WTC11 (cell line): Measurements from ENCODE around the gene MRPL34. TPM values are rescaled to one million over a fixed set of nuclear protein-coding genes. Genes with fewer than 3 reads are reported as not detected.
A peak's percentile ranks its signal among the peaks of the same experiment; 100 is the strongest.

Experiments
- ATAC-seq: fragments of 200-7000 bp; cut with Tn5 transposase; 2 replicates; pipeline ENCODE4 v1.10.0; 2021; ENCODE audit warnings: mild to moderate bottlenecking, moderate library complexity
- CTCF ChIA-PET: fragments of 300-600 bp; sonication (Branson Sonifier 250); formaldehyde crosslinking; loops from one replicate; lab custom pipeline; 2021; ENCODE audit warnings: antibody characterized with exemption; lab: Charles Lee
- POLR2A ChIA-PET: fragments of 350-600 bp; sonication (Branson Sonifier 250); formaldehyde crosslinking; loops from one replicate; lab custom pipeline; 2021; ENCODE audit warnings: antibody characterized with exemption; lab: Charles Lee
- DNase-seq: peaks from one replicate; pipeline ENCODE4 v3.0.0; 2021; ENCODE audit warnings: low spot score
- H3K27ac Mint-ChIP-seq: 2 replicates; pipeline ENCODE4 v1.8.0; 2021; ENCODE audit warnings: mixed read lengths
- H3K27me3 Mint-ChIP-seq: 2 replicates; pipeline ENCODE4 v1.8.0; 2021; ENCODE audit warnings: low read depth, mild to moderate bottlenecking, moderate library complexity, mixed read lengths
- H3K36me3 Mint-ChIP-seq: 2 replicates; pipeline ENCODE4 v1.8.0; 2021; ENCODE audit warnings: mixed read lengths
- H3K4me1 Mint-ChIP-seq: 2 replicates; pipeline ENCODE4 v1.8.0; 2022; ENCODE audit warnings: mixed read lengths
- H3K4me3 Mint-ChIP-seq: 2 replicates; pipeline ENCODE4 v1.8.0; 2021; ENCODE audit warnings: mild to moderate bottlenecking, moderate library complexity, mixed read lengths
- H3K9me3 Mint-ChIP-seq: 2 replicates; pipeline ENCODE4 v1.8.0; 2021; ENCODE audit warnings: mixed read lengths
- ATF1 ChIP-seq: sonication (generic); formaldehyde crosslinking; IDR thresholded peaks from 2 replicates; pipeline ENCODE4 v1.8.1; 2023; ENCODE audit warnings: mild to moderate bottlenecking, moderate library complexity, missing genetic modification reagents
- EMX1 ChIP-seq: fragments of 250-450 bp; sonication (Bioruptor Pico); IDR thresholded peaks from 2 replicates; pipeline ENCODE4 v1.8.0; 2021; ENCODE audit warnings: mild to moderate bottlenecking
- FOXP1 ChIP-seq: sonication (generic); formaldehyde crosslinking; IDR thresholded peaks from 2 replicates; pipeline ENCODE4 v1.8.0; 2022; ENCODE audit warnings: missing genetic modification reagents, mild to moderate bottlenecking, moderate library complexity, borderline replicate concordance
- MXD4 ChIP-seq: fragments of 250-450 bp; sonication (Bioruptor Pico); IDR thresholded peaks from 2 replicates; pipeline ENCODE4 v1.8.0; 2021; ENCODE audit warnings: mild to moderate bottlenecking, moderate library complexity, borderline replicate concordance
- NFYB ChIP-seq: sonication (generic); formaldehyde crosslinking; conservative IDR thresholded peaks from 2 replicates; pipeline ENCODE4 v1.8.0; 2022; ENCODE audit warnings: low read depth, missing genetic modification reagents
- NR2C2 ChIP-seq: sonication (generic); formaldehyde crosslinking; IDR thresholded peaks from 2 replicates; pipeline ENCODE4 v1.8.0; 2022; ENCODE audit warnings: mild to moderate bottlenecking, missing genetic modification reagents
- NR3C1 ChIP-seq: sonication (generic); formaldehyde crosslinking; conservative IDR thresholded peaks from 2 replicates; pipeline ENCODE4 v1.8.1; 2023; ENCODE audit warnings: low read depth, mild to moderate bottlenecking, missing genetic modification reagents
- PRRX2 ChIP-seq: fragments of 250-450 bp; sonication (Bioruptor Pico); IDR thresholded peaks from 2 replicates; pipeline ENCODE4 v1.8.0; 2021; ENCODE audit warnings: mild to moderate bottlenecking
- RELA ChIP-seq: sonication (generic); formaldehyde crosslinking; IDR thresholded peaks from 2 replicates; pipeline ENCODE4 v1.8.1; 2022; ENCODE audit warnings: missing genetic modification reagents, mild to moderate bottlenecking, borderline replicate concordance
- RORB ChIP-seq: fragments of 250-450 bp; sonication (Bioruptor Pico); IDR thresholded peaks from 2 replicates; pipeline ENCODE4 v1.9.0; 2021; ENCODE audit warnings: mild to moderate bottlenecking
- SP1 ChIP-seq: sonication (generic); formaldehyde crosslinking; conservative IDR thresholded peaks from 2 replicates; pipeline ENCODE4 v1.8.1; 2022; ENCODE audit warnings: missing genetic modification reagents
- TEAD1 ChIP-seq: sonication (generic); formaldehyde crosslinking; IDR thresholded peaks from 2 replicates; pipeline ENCODE4 v1.8.0; 2022; ENCODE audit warnings: mild to moderate bottlenecking, missing genetic modification reagents
- TP53 ChIP-seq: sonication (generic); formaldehyde crosslinking; IDR thresholded peaks from 2 replicates; pipeline ENCODE4 v1.8.1; 2023; ENCODE audit warnings: mild to moderate bottlenecking, missing genetic modification reagents
- ZNF121 ChIP-seq: sonication (generic); formaldehyde crosslinking; IDR thresholded peaks from 2 replicates; pipeline ENCODE4 v1.8.0; 2023; ENCODE audit warnings: missing genetic modification reagents
- ZNF317 ChIP-seq: sonication (generic); formaldehyde crosslinking; IDR thresholded peaks from 2 replicates; pipeline ENCODE4 v1.8.1; 2023; ENCODE audit warnings: low read depth, mild to moderate bottlenecking, moderate library complexity, missing genetic modification reagents, borderline replicate concordance
- ZNF423 ChIP-seq: fragments of 250-450 bp; sonication (Bioruptor Pico); IDR thresholded peaks from 2 replicates; pipeline ENCODE4 v2.1.2; 2022; ENCODE audit warnings: mild to moderate bottlenecking, moderate library complexity
- total RNA-seq: library from RNA; stranded (reverse); gene quantifications from 3 replicates; pipeline ENCODE4 v1.2.3, GENCODE V29; 2021
- TF ChIP-seq, protein P1 (sequence below): fragments of 250-450 bp; sonication (Bioruptor Pico); IDR thresholded peaks from 2 replicates; pipeline ENCODE4 v1.9.0; 2021; ENCODE audit warnings: mild to moderate bottlenecking
- TF ChIP-seq, protein P2 (sequence below): sonication (generic); formaldehyde crosslinking; IDR thresholded peaks from 2 replicates; pipeline ENCODE4 v1.8.1; 2023; ENCODE audit warnings: mild to moderate bottlenecking, missing genetic modification reagents, moderate library complexity
- TF ChIP-seq, protein P3 (sequence below): sonication (generic); formaldehyde crosslinking; IDR thresholded peaks from 2 replicates; pipeline ENCODE4 v1.8.0; 2023; ENCODE audit warnings: missing genetic modification reagents, mild to moderate bottlenecking, borderline replicate concordance
- TF ChIP-seq, protein P4 (sequence below): sonication (generic); formaldehyde crosslinking; IDR thresholded peaks from 2 replicates; pipeline ENCODE4 v1.8.1; 2023; ENCODE audit warnings: mild to moderate bottlenecking, moderate library complexity, missing genetic modification reagents
- TF ChIP-seq, protein P5 (sequence below): sonication (generic); formaldehyde crosslinking; IDR thresholded peaks from 2 replicates; pipeline ENCODE4 v1.8.0; 2022; ENCODE audit warnings: mild to moderate bottlenecking, missing genetic modification reagents

Gene MRPL34
- total RNA-seq, 1 experiment from 2014 or later: 130 TPM

DNA sequence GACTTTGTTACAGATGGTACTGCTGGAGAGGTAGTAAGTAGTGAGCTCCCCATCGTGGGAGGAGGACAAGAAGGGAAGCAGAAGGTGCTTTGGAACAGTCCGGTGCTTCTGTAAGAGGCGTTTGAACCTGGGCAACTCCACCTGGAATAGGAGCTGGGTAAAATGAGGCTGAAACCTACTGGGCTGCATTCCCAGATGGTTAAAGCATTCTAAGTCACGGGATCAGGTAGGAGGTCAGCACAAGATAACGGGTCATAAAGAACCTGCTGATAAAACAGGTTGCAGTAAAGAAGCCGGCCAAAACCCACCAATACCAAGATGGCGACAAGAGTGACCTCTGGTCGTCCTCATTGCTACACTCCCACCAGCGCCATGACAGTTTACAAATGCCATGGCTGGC is 18.9 kb upstream of the MRPL34 start:
- H3K27me3 Mint-ChIP-seq: peaks cover 3% of the 10 kb centered on the region

DNA sequence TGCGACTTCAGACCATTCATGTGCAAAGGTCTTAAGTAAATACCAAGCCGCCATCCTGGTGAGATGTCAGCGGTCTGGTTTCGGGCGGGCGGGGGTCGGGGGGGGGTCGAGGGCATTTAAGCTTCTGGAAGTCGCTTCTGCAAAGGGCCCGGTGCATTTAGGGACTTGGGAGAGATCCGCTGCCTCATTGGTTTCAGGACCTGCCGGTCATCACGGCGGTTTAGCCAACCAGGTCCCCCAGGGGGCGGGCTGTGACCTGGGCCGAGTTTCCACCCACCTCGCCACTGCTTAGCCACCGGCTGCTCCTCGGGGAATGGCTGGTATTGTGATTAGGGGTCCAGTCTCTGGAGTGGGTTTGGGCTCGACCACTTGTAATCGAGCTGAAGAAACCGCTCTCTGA is 16.2 kb upstream of the MRPL34 start:
- POLR2A ChIA-PET: interaction anchor here (0.7 kb wide), 1 partner anchor 22 kb away, joined by 3 read pairs; the partner anchor contains the start of gene BABAM1
- H3K27ac Mint-ChIP-seq: no peak overlapping the region
- H3K4me3 Mint-ChIP-seq: peak overlapping the region; percentile 31
- peaks cover 10% of the 10 kb centered on the region for H3K4me1 Mint-ChIP-seq
- CTCF ChIA-PET: interaction anchor here (0.6 to 1.5 kb wide), 3 partner anchors 29 to 163 kb away, joined by 3 to 7 read pairs (median 5); no protein-coding TSS in a partner anchor
- no peaks in the 10 kb centered on the region for H3K9me3 Mint-ChIP-seq
- H3K36me3 Mint-ChIP-seq: peaks cover 5% of the 10 kb centered on the region
- TF ChIP-seq FOXP1: no peak
- peak; percentile 88 for TF ChIP-seq NFYB (CRISPR knock-in tag)
- TF ChIP-seq, all 79 proteins: peak for 1
- H3K27me3 Mint-ChIP-seq: no peaks in the 10 kb centered on the region; the same call in 1 of the 2 replicates
- ATAC-seq (peak; percentile 52), DNase-seq (peak; percentile 91)

More for the DNA sequence above, 18.9 kb upstream of the MRPL34 start:
- ChIA-PET CTCF (interaction anchor here (0.6 kb wide), 1 partner anchor 45 kb away, joined by 4 read pairs; no protein-coding TSS in a partner anchor), POLR2A (no interaction called here)
- Mint-ChIP-seq H3K27ac (no peak overlapping the region), H3K9me3 (no peaks in the 10 kb centered on the region), H3K4me1 (peaks cover 3% of the 10 kb centered on the region; the same call in 1 of the 2 replicates), H3K4me3 (no peak overlapping the region), H3K36me3 (peaks cover 8% of the 10 kb centered on the region; the same call in 1 of the 2 replicates)
- ATAC-seq (no peak), DNase-seq (no peak)
- TF ChIP-seq MXD4 (CRISPR knock-in tag) (no peak), ATF1 (CRISPR knock-in tag) (no peak), NR3C1 (no peak), NR2C2 (CRISPR knock-in tag) (no peak), PRRX2 (CRISPR knock-in tag) (no peak), FOXP1 (no peak), RORB (CRISPR knock-in tag) (no peak), TEAD1 (CRISPR knock-in tag) (no peak), EMX1 (CRISPR knock-in tag) (no peak), RELA (CRISPR knock-in tag) (no peak), ZNF317 (CRISPR knock-in tag) (no peak), ZNF121 (CRISPR knock-in tag) (no peak)
- TF ChIP-seq, protein P1, sequence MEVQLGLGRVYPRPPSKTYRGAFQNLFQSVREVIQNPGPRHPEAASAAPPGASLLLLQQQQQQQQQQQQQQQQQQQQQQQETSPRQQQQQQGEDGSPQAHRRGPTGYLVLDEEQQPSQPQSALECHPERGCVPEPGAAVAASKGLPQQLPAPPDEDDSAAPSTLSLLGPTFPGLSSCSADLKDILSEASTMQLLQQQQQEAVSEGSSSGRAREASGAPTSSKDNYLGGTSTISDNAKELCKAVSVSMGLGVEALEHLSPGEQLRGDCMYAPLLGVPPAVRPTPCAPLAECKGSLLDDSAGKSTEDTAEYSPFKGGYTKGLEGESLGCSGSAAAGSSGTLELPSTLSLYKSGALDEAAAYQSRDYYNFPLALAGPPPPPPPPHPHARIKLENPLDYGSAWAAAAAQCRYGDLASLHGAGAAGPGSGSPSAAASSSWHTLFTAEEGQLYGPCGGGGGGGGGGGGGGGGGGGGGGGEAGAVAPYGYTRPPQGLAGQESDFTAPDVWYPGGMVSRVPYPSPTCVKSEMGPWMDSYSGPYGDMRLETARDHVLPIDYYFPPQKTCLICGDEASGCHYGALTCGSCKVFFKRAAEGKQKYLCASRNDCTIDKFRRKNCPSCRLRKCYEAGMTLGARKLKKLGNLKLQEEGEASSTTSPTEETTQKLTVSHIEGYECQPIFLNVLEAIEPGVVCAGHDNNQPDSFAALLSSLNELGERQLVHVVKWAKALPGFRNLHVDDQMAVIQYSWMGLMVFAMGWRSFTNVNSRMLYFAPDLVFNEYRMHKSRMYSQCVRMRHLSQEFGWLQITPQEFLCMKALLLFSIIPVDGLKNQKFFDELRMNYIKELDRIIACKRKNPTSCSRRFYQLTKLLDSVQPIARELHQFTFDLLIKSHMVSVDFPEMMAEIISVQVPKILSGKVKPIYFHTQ (CRISPR knock-in tag): no peak

DNA sequence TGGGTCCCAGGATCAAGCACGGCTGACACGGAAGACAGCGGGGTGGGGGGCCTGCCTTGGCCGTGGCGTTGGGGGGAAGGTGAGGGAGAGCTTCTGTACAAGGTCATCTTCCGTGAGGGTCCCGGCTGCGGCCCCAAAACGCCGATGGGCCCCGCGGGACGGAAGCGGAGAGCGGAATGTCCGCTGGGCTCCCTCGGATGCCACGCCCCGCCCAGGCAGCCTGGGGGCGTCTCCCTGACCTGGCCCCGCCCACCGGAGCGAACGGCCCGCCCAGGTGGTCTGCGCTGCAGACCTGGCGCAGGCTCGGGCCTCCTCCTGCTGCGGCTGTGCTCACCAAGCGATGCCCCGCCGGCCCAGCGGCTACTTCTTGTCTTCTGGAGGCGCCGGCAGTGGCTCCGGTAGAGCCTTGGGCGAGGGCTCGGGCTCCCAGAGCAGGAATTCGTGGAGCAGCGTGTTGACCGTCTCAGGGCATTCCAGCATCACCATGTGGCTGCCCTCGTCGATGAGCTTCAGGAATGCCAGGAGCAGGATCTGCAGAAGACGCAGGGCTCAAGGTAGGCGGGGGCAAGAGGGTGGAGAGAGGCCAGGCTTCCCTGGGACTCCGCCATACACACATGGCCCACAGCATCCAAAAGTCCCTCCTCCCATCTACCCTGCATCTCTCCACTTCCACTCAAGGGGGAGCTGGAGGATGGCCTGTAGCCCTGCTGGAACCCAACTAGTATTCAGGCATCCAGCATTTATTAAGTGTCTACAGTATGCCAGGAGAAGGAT is 13.2 kb upstream of the MRPL34 start:
- peaks cover 15% of the 10 kb centered on the region for H3K36me3 Mint-ChIP-seq
- POLR2A ChIA-PET: interaction anchor here (0.6 to 2.8 kb wide), 13 partner anchors 10 to 169 kb away, joined by 3 to 17 read pairs (median 5); partner anchors contain the start of genes ANO8, DDA1, MRPL34 and USE1
- H3K27ac Mint-ChIP-seq: peak overlapping the region; percentile 94
- TF ChIP-seq, protein P2, sequence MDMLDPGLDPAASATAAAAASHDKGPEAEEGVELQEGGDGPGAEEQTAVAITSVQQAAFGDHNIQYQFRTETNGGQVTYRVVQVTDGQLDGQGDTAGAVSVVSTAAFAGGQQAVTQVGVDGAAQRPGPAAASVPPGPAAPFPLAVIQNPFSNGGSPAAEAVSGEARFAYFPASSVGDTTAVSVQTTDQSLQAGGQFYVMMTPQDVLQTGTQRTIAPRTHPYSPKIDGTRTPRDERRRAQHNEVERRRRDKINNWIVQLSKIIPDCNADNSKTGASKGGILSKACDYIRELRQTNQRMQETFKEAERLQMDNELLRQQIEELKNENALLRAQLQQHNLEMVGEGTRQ (CRISPR knock-in tag): 0 out of 2 replicates have a peak, but pooled peaks have one; percentile 11
- peak; percentile 81 for TF ChIP-seq SP1 (CRISPR knock-in tag)
- TF ChIP-seq TP53 (CRISPR knock-in tag): peak; percentile 75; the same call in 1 of the 2 replicates
- TF ChIP-seq TEAD1 (CRISPR knock-in tag): peak; percentile 56; the same call in 1 of the 2 replicates
- TF ChIP-seq, protein P3, sequence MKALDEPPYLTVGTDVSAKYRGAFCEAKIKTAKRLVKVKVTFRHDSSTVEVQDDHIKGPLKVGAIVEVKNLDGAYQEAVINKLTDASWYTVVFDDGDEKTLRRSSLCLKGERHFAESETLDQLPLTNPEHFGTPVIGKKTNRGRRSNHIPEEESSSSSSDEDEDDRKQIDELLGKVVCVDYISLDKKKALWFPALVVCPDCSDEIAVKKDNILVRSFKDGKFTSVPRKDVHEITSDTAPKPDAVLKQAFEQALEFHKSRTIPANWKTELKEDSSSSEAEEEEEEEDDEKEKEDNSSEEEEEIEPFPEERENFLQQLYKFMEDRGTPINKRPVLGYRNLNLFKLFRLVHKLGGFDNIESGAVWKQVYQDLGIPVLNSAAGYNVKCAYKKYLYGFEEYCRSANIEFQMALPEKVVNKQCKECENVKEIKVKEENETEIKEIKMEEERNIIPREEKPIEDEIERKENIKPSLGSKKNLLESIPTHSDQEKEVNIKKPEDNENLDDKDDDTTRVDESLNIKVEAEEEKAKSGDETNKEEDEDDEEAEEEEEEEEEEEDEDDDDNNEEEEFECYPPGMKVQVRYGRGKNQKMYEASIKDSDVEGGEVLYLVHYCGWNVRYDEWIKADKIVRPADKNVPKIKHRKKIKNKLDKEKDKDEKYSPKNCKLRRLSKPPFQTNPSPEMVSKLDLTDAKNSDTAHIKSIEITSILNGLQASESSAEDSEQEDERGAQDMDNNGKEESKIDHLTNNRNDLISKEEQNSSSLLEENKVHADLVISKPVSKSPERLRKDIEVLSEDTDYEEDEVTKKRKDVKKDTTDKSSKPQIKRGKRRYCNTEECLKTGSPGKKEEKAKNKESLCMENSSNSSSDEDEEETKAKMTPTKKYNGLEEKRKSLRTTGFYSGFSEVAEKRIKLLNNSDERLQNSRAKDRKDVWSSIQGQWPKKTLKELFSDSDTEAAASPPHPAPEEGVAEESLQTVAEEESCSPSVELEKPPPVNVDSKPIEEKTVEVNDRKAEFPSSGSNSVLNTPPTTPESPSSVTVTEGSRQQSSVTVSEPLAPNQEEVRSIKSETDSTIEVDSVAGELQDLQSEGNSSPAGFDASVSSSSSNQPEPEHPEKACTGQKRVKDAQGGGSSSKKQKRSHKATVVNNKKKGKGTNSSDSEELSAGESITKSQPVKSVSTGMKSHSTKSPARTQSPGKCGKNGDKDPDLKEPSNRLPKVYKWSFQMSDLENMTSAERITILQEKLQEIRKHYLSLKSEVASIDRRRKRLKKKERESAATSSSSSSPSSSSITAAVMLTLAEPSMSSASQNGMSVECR (CRISPR knock-in tag): 0 out of 2 replicates have a peak, but pooled peaks have one; percentile 42
- TF ChIP-seq, protein P4, sequence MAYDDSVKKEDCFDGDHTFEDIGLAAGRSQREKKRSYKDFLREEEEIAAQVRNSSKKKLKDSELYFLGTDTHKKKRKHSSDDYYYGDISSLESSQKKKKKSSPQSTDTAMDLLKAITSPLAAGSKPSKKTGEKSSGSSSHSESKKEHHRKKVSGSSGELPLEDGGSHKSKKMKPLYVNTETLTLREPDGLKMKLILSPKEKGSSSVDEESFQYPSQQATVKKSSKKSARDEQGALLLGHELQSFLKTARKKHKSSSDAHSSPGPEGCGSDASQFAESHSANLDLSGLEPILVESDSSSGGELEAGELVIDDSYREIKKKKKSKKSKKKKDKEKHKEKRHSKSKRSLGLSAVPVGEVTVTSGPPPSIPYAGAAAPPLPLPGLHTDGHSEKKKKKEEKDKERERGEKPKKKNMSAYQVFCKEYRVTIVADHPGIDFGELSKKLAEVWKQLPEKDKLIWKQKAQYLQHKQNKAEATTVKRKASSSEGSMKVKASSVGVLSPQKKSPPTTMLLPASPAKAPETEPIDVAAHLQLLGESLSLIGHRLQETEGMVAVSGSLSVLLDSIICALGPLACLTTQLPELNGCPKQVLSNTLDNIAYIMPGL: peak; percentile 92
- no peak for TF ChIP-seq ZNF423 (CRISPR knock-in tag)
- TF ChIP-seq, protein P5, sequence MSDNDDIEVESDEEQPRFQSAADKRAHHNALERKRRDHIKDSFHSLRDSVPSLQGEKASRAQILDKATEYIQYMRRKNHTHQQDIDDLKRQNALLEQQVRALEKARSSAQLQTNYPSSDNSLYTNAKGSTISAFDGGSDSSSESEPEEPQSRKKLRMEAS (CRISPR knock-in tag): peak; percentile 94

More for the DNA sequence above, 13.2 kb upstream of the MRPL34 start:
- Mint-ChIP-seq H3K9me3 (no peaks in the 10 kb centered on the region), H3K27me3 (no peaks in the 10 kb centered on the region; the same call in 1 of the 2 replicates), H3K4me1 (peaks cover 10% of the 10 kb centered on the region), H3K4me3 (peak overlapping the region; percentile 79)
- CTCF ChIA-PET: interaction anchor here (0.6 to 3.3 kb wide), 21 partner anchors 10 to 120 kb away, joined by 3 to 60 read pairs (median 5); partner anchors contain the start of genes ANKLE1, ANO8, BABAM1 and DDA1
- peak; percentile 90 for ATAC-seq
- peak; percentile 92 for DNase-seq
